ENCODE measurements around the gene PLAC1.

PLAC1 gene

DNA sequence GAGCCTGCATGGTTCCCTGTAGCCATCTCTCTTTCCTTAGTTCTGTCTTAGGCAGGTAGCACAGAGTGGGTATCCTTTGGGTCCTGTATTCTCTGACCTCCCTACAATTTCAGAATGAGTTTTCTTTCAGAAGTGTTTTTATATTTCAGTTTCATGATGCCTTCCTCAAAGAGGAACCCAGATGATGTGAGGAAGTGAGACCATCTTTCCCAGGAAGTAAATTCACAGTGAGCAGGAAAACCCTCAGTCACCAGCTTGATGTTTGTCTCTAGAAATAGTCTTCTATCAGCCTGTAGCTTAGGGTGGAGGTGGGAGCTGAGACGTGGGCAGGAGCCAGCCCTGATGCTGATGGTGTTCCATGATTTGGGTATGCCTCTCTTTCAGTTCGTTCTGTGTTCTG lies 16.9 kb downstream of the PLAC1 start:
- no peaks in the 10 kb centered on the region for H3K79me2 ChIP-seq (ENCODE audit: low read length)
- no peak overlapping the region for H3K27ac ChIP-seq (ENCODE audit: low read length)
- H3K36me3 ChIP-seq (replicated peaks; ENCODE audit: low read depth, low read length), result no peaks in the 10 kb centered on the region
- H3K4me3 ChIP-seq (ENCODE audit: low read length), result no peak overlapping the region
- H3K4me2 ChIP-seq (ENCODE audit: low read length), result peak overlapping the region; percentile 9
- H3K4me1 ChIP-seq (ENCODE audit: low read length), result peaks cover 10% of the 10 kb centered on the region
- no peaks in the 10 kb centered on the region for H3K27me3 ChIP-seq (ENCODE audit: low read depth, low read length)
- H4K20me1 ChIP-seq (ENCODE audit: insufficient read depth, low read length), result no peaks in the 10 kb centered on the region
- H2AFZ ChIP-seq (ENCODE audit: low read depth, low read length), result no peak overlapping the region
- no peaks in the 10 kb centered on the region for H3K9me3 ChIP-seq (ENCODE audit: insufficient read depth, low read length)
- H3K9ac ChIP-seq (ENCODE audit: low read length), result no peak overlapping the region
- TF ChIP-seq, protein P1, sequence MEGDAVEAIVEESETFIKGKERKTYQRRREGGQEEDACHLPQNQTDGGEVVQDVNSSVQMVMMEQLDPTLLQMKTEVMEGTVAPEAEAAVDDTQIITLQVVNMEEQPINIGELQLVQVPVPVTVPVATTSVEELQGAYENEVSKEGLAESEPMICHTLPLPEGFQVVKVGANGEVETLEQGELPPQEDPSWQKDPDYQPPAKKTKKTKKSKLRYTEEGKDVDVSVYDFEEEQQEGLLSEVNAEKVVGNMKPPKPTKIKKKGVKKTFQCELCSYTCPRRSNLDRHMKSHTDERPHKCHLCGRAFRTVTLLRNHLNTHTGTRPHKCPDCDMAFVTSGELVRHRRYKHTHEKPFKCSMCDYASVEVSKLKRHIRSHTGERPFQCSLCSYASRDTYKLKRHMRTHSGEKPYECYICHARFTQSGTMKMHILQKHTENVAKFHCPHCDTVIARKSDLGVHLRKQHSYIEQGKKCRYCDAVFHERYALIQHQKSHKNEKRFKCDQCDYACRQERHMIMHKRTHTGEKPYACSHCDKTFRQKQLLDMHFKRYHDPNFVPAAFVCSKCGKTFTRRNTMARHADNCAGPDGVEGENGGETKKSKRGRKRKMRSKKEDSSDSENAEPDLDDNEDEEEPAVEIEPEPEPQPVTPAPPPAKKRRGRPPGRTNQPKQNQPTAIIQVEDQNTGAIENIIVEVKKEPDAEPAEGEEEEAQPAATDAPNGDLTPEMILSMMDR (IDR thresholded peaks at IDR 0.05; ENCODE audit: low read depth, low read length), result no peak
- no peak for TF ChIP-seq EZH2phosphoT487 (IDR thresholded peaks at IDR 0.05; ENCODE audit: low read depth)

DNA sequence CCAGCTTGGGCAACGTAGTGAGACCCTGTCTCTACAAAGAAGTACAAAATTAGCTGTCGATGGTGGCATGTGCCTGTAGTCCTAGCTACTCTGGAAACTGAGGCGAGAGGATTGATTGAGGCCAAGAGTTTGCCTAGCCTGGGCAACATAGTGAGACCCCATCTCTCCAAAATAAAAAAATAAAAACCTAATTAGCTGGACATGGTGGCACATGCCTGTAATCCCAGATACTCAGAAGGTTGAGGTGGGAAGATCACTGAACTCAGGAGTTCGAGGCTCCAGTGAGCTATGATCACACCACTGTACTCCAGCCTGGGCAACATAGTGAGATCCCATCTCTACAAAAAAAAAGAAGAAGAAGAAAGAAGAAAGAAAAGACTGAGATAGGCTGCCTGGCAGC lies 17.4 kb downstream of the PLAC1 start:
- no peaks in the 10 kb centered on the region for H3K79me2 ChIP-seq (ENCODE audit: low read length)
- peaks cover 10% of the 10 kb centered on the region for H3K4me1 ChIP-seq (ENCODE audit: low read length)
- TF ChIP-seq, protein P1 (IDR thresholded peaks at IDR 0.05; ENCODE audit: low read depth, low read length), result no peak
- no peak for TF ChIP-seq EZH2phosphoT487 (IDR thresholded peaks at IDR 0.05; ENCODE audit: low read depth)
- H3K36me3 ChIP-seq (replicated peaks; ENCODE audit: low read depth, low read length), result no peaks in the 10 kb centered on the region
- H4K20me1 ChIP-seq (ENCODE audit: insufficient read depth, low read length), result no peaks in the 10 kb centered on the region
- no peak overlapping the region for H3K27ac ChIP-seq (ENCODE audit: low read length)
- H3K4me2 ChIP-seq (ENCODE audit: low read length), result no peak overlapping the region
- no peaks in the 10 kb centered on the region for H3K9me3 ChIP-seq (ENCODE audit: insufficient read depth, low read length)
- no peaks in the 10 kb centered on the region for H3K27me3 ChIP-seq (ENCODE audit: low read depth, low read length)
- no peak overlapping the region for H3K9ac ChIP-seq (ENCODE audit: low read length)
- H3K4me3 ChIP-seq (ENCODE audit: low read length), result no peak overlapping the region
- no peak overlapping the region for H2AFZ ChIP-seq (ENCODE audit: low read depth, low read length)

DNA sequence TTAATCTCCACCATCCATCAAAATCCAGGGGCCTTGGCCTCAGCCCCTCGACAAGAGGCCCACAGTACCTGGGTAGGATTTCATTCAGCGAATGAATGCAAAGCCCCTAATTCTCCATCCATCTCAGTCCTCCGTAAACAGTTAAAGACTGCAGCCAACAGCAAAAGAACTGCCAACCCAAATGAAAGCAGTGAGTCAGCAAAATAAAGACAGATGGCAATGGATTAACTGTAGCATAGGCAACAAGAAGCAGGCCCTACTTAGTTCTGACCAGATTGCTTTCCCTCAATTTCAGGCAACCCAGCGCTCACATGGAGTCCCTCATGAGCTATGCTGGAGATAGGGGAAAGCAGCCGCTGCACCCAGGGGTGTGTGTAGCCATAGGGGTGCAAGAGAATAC lies 21.4 kb downstream of the PLAC1 start:
- H3K9ac ChIP-seq (ENCODE audit: low read length), result no peak overlapping the region
- no peak overlapping the region for H3K27ac ChIP-seq (ENCODE audit: low read length)
- H3K79me2 ChIP-seq (ENCODE audit: low read length), result no peaks in the 10 kb centered on the region
- H3K9me3 ChIP-seq (ENCODE audit: insufficient read depth, low read length), result no peaks in the 10 kb centered on the region
- H3K4me1 ChIP-seq (ENCODE audit: low read length), result peaks cover 30% of the 10 kb centered on the region
- H3K36me3 ChIP-seq (replicated peaks; ENCODE audit: low read depth, low read length), result no peaks in the 10 kb centered on the region
- no peaks in the 10 kb centered on the region for H3K27me3 ChIP-seq (ENCODE audit: low read depth, low read length)
- H4K20me1 ChIP-seq (ENCODE audit: insufficient read depth, low read length), result no peaks in the 10 kb centered on the region
- H3K4me3 ChIP-seq (ENCODE audit: low read length), result no peak overlapping the region
- H3K4me2 ChIP-seq (ENCODE audit: low read length), result no peak overlapping the region
- no peak overlapping the region for H2AFZ ChIP-seq (ENCODE audit: low read depth, low read length)
- no peak for TF ChIP-seq EZH2phosphoT487 (IDR thresholded peaks at IDR 0.05; ENCODE audit: low read depth)
- TF ChIP-seq, protein P1 (IDR thresholded peaks at IDR 0.05; ENCODE audit: low read depth, low read length), result no peak

DNA sequence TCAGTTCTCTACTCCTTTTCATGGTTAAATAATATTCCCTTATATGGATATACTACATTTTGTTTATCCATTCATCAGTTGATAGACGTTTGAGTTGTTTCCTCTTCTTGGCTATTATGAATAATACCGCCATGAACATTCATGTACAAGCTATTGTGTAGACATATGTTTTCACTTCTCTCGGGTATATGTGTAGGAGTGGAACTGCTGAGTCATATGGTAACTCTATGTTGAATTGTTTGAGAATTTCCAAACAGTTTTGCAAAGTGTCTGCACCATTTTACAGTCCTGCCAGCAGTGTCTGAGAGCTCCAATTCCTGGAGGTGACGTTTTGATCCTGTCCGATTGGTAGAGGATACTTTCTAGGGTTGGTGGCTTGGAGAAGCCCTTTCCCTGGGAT lies 23.6 kb downstream of the PLAC1 start:
- Histone ChIP-seq H3K27ac (ENCODE audit: low read length) (no peak overlapping the region), H3K4me3 (ENCODE audit: low read length) (no peak overlapping the region), H3K79me2 (ENCODE audit: low read length) (no peaks in the 10 kb centered on the region), H3K9me3 (ENCODE audit: insufficient read depth, low read length) (no peaks in the 10 kb centered on the region), H3K4me1 (ENCODE audit: low read length) (peaks cover 20% of the 10 kb centered on the region), H4K20me1 (ENCODE audit: insufficient read depth, low read length) (no peaks in the 10 kb centered on the region), H3K36me3 (replicated peaks; ENCODE audit: low read depth, low read length) (no peaks in the 10 kb centered on the region), H3K27me3 (ENCODE audit: low read depth, low read length) (no peaks in the 10 kb centered on the region), H3K4me2 (ENCODE audit: low read length) (peak overlapping the region; percentile 34), H2AFZ (ENCODE audit: low read depth, low read length) (no peak overlapping the region), H3K9ac (ENCODE audit: low read length) (no peak overlapping the region)
- no peak for TF ChIP-seq EZH2phosphoT487 (IDR thresholded peaks at IDR 0.05; ENCODE audit: low read depth)
- TF ChIP-seq, protein P1 (IDR thresholded peaks at IDR 0.05; ENCODE audit: low read depth, low read length), result no peak

Measured in OCI-LY3 (cell line).